SK-N-SH (cell line): ENCODE measurements around the gene VEGFA. TPM values are rescaled to one million over a fixed set of nuclear protein-coding genes. Genes with fewer than 3 reads are reported as not detected.

Experiments used
- CTCF ChIA-PET: fragments of 300-600, 350-600 bp; formaldehyde crosslinking; extraction: SDS; loops from one replicate; lab custom pipeline; 2021; lab: Yijun Ruan, JAX
- POLR2A ChIA-PET: fragments of 350-600 bp; sonication (Branson Sonifier 250); formaldehyde crosslinking; extraction: SDS; loops from one replicate; lab custom pipeline; 2020; ENCODE audit warnings: antibody characterized with exemption, inconsistent platforms; lab: Yijun Ruan, JAX
- DNase-seq: peaks from one replicate; pipeline ENCODE4 v3.0.0; 2012
- H2AFZ ChIP-seq: fragments of 200-600 bp; sonication (generic); 2 replicates; pipeline ENCODE4 v1.8.1; 2016; ENCODE audit warnings: antibody characterized with exemption, mild to moderate bottlenecking, low read depth
- H3F3A ChIP-seq: fragments of 200-600 bp; sonication (generic); replicated peaks from 2 replicates; pipeline ENCODE3; 2016; ENCODE audit warnings: antibody characterized with exemption, mild to moderate bottlenecking; ENCODE audit not compliant: insufficient read depth
- H3K27ac ChIP-seq, 2 experiments: fragments of 200-500 bp in 1 of 2; fragments of 200-600 bp in 1 of 2; sonication (Bioruptor generic) in 1 of 2; sonication (generic), shearing (Covaris generic) in 1 of 2; 2 replicates each; pipeline versions ENCODE4 v1.5.1 to v1.6.1; 2014 to 2016; ENCODE audit warnings: low read depth in 2 of 2, inconsistent platforms in 1 of 2, low read length in 1 of 2, mild to moderate bottlenecking in 1 of 2, mixed read lengths in 1 of 2
- H3K27me3 ChIP-seq: fragments of 200-600 bp; sonication (generic), shearing (Covaris generic); 2 replicates; pipeline ENCODE4 v1.6.1; 2016; ENCODE audit warnings: mixed run types; ENCODE audit not compliant: insufficient read depth
- H3K36me3 ChIP-seq, 2 experiments: fragments of 200-500 bp in 1 of 2; fragments of 200-600 bp in 1 of 2; sonication (Bioruptor generic) in 1 of 2; sonication (generic) in 1 of 2; replicated peaks in 1 of 2; 2 replicates each; pipeline versions ENCODE3 to v1.5.1; 2014 to 2016; ENCODE audit warnings: low read length in 1 of 2, mild to moderate bottlenecking in 1 of 2; ENCODE audit not compliant: insufficient read depth in 2 of 2, control insufficient read depth in 1 of 2
- H3K4me1 ChIP-seq, 2 experiments: fragments of 200-500 bp in 1 of 2; fragments of 200-600 bp in 1 of 2; sonication (Bioruptor generic) in 1 of 2; sonication (generic), shearing (Covaris generic) in 1 of 2; 2 replicates each; pipeline versions ENCODE4 v1.5.1 to v1.6.1; 2014 to 2016; ENCODE audit warnings: low read depth in 1 of 2, low read length in 1 of 2, mixed run types in 1 of 2; ENCODE audit not compliant: insufficient read depth in 2 of 2, control insufficient read depth in 1 of 2
- H3K4me2 ChIP-seq: fragments of 200-600 bp; sonication (generic), shearing (Covaris generic); 2 replicates; pipeline ENCODE4 v1.6.1; 2017; ENCODE audit warnings: mixed run types
- H3K4me3 ChIP-seq, 2 experiments: fragments of 200-500 bp in 1 of 2; fragments of 200-600 bp in 1 of 2; sonication (Bioruptor generic) in 1 of 2; sonication (generic), shearing (Covaris generic) in 1 of 2; 2 replicates each; pipeline versions ENCODE4 v1.5.1 to v1.8.1; 2014 to 2016; ENCODE audit warnings: low read depth in 2 of 2, inconsistent platforms in 1 of 2, low read length in 1 of 2, mild to moderate bottlenecking in 1 of 2, mixed read lengths in 1 of 2, moderate library complexity in 1 of 2
- H3K79me2 ChIP-seq: fragments of 200-600 bp; sonication (generic); 2 replicates; pipeline ENCODE4 v1.8.1; 2017; ENCODE audit warnings: mild to moderate bottlenecking; ENCODE audit not compliant: insufficient read depth
- H3K9ac ChIP-seq: fragments of 200-600 bp; sonication (generic); 2 replicates; pipeline ENCODE4 v1.6.1; 2017; ENCODE audit warnings: mixed run types
- H3K9me2 ChIP-seq: fragments of 200-600 bp; sonication (generic); 2 replicates; pipeline ENCODE4 v1.6.1; 2017; ENCODE audit warnings: mixed run types
- H3K9me3 ChIP-seq: fragments of 200-600 bp; sonication (generic); 2 replicates; pipeline ENCODE4 v1.6.1; 2017; ENCODE audit warnings: mixed run types, mild to moderate bottlenecking, moderate library complexity
- H4K20me1 ChIP-seq: fragments of 200-600 bp; sonication (generic); 2 replicates; pipeline ENCODE4 v1.6.1; 2017; ENCODE audit warnings: mild to moderate bottlenecking, mixed run types; ENCODE audit not compliant: insufficient read depth
- CTCF ChIP-seq: fragments of 200-600 bp; sonication (generic); IDR thresholded peaks from 2 replicates; pipeline ENCODE4 v1.6.1; 2017; ENCODE audit warnings: antibody characterized with exemption, mild to moderate bottlenecking, moderate library complexity
- ELF1 ChIP-seq: IDR thresholded peaks from 2 replicates; pipeline ENCODE4 v1.4.0; 2012
- EZH2phosphoT487 ChIP-seq: fragments of 200-600 bp; sonication (generic); IDR thresholded peaks from 2 replicates; pipeline ENCODE4 v1.6.1; 2017; ENCODE audit warnings: low read depth, mixed run types, mild to moderate bottlenecking, antibody characterized with exemption, moderate library complexity, borderline replicate concordance
- FOSL2 ChIP-seq: IDR thresholded peaks from 2 replicates; pipeline ENCODE4 v1.4.0; 2012; ENCODE audit warnings: low read depth, mild to moderate bottlenecking, moderate library complexity, borderline replicate concordance
- JUND ChIP-seq: IDR thresholded peaks from 2 replicates; pipeline ENCODE4 v1.4.0; 2012
- MEF2A ChIP-seq: IDR thresholded peaks from 2 replicates; pipeline ENCODE4 v1.4.0; 2012; ENCODE audit warnings: low read depth, borderline replicate concordance
- NFIC ChIP-seq: IDR thresholded peaks from 2 replicates; pipeline ENCODE4 v1.4.0; 2012; ENCODE audit warnings: borderline replicate concordance
- NRF1 ChIP-seq: IDR thresholded peaks from 2 replicates; pipeline ENCODE4 v1.6.1; 2012; ENCODE audit warnings: low read depth, mild to moderate bottlenecking, low read length
- POLR2AphosphoS5 ChIP-seq: IDR thresholded peaks from 2 replicates; pipeline ENCODE4 v1.6.1; 2012; ENCODE audit warnings: low read depth, low read length
- RAD21 ChIP-seq: IDR thresholded peaks from 2 replicates; pipeline ENCODE4 v1.6.1; 2012; ENCODE audit warnings: mild to moderate bottlenecking, low read length
- RCOR1 ChIP-seq: fragments of 150-350 bp; IDR thresholded peaks from 2 replicates; pipeline ENCODE4 v1.6.1; 2017; ENCODE audit warnings: antibody characterized with exemption, low read length
- RFX5 ChIP-seq: IDR thresholded peaks from 2 replicates; pipeline ENCODE4 v1.6.1; 2012; ENCODE audit warnings: mild to moderate bottlenecking, improper control_type of control experiment, low read length
- SIN3A ChIP-seq: IDR thresholded peaks from 2 replicates; pipeline ENCODE4 v1.6.1; 2012; ENCODE audit warnings: low read depth, mild to moderate bottlenecking, low read length, moderate library complexity, borderline replicate concordance
- TAF1 ChIP-seq: IDR thresholded peaks from 2 replicates; pipeline ENCODE4 v1.6.1; 2012; ENCODE audit warnings: low read depth, mild to moderate bottlenecking, low read length, moderate library complexity, borderline replicate concordance
- TEAD4 ChIP-seq: IDR thresholded peaks from 2 replicates; pipeline ENCODE4 v1.4.0; 2012; ENCODE audit warnings: mild to moderate bottlenecking, borderline replicate concordance; ENCODE audit not compliant: insufficient read depth
- USF1 ChIP-seq: IDR thresholded peaks from 2 replicates; pipeline ENCODE4 v1.4.0; 2012; ENCODE audit warnings: low read depth, borderline replicate concordance
- YY1 ChIP-seq: IDR thresholded peaks from 2 replicates; pipeline ENCODE4 v1.4.0; 2012; ENCODE audit warnings: low read depth, mild to moderate bottlenecking
- ZBTB33 ChIP-seq: IDR thresholded peaks from 2 replicates; pipeline ENCODE4 v1.4.0; 2012; ENCODE audit warnings: low read depth, borderline replicate concordance
- WGBS: methylation state at CpG from one replicate; pipeline ENCODE4 v1.1.6; 2017; ENCODE audit warnings: low lambda C conversion rate; 5-methylcytosine and 5-hydroxymethylcytosine counted together
- polyA plus RNA-seq, 3 experiments: library from polyadenylated mRNA; depleted of rRNA; stranded (reverse); fragments of >200 nt; gene quantifications; 2 replicates each; pipeline ENCODE4 v1.2.3, GENCODE V29; 2012

The VEGFA gene
- polyA plus RNA-seq, 1 of the 3 experiments (the other 2 are of a cell fraction): 81.0 TPM

- TF ChIP-seq EZH2phosphoT487: no peak
- TF ChIP-seq, all 33 proteins: peak for 0
These were observed 31.6 kb downstream of the VEGFA start (continued) for GRCh38 chr6:43801495-43802181.

GRCh38 chr6:43803055-43803782, 33.2 kb downstream of the VEGFA start:
- no peaks in the 10 kb centered on the region for H3F3A ChIP-seq
- H3K4me2 ChIP-seq: no peak overlapping the region
- DNase-seq: no peak
- peaks cover 0 to 39% of the 10 kb centered on the region in 2 experiments; a peak in 2 of 4 replicates for H3K4me1 ChIP-seq
- POLR2A ChIA-PET: no interaction called here
- H2AFZ ChIP-seq: no peak overlapping the region
- no peaks in the 10 kb centered on the region for H3K9me3 ChIP-seq
- 66% methylated on average over 6 of the region's 6 CpGs for WGBS
- no peak for TF ChIP-seq RFX5
- TF ChIP-seq FOSL2: no peak
- no peak for TF ChIP-seq USF1
- no peak for TF ChIP-seq ELF1
- H3K36me3 ChIP-seq: no peaks in the 10 kb centered on the region
- H3K79me2 ChIP-seq: no peaks in the 10 kb centered on the region
- H3K9me2 ChIP-seq: no peaks in the 10 kb centered on the region
- CTCF ChIA-PET: interaction anchor here (0.9 to 1.9 kb wide), 3 partner anchors 16 to 148 kb away, joined by 4 to 6 read pairs (median 6); no protein-coding TSS in a partner anchor
- H3K27ac ChIP-seq: no peak overlapping the region
- H3K4me3 ChIP-seq: no peak overlapping the region
- no peaks in the 10 kb centered on the region for H3K27me3 ChIP-seq
- no peak overlapping the region for H3K9ac ChIP-seq
- no peaks in the 10 kb centered on the region for H4K20me1 ChIP-seq

- 63% methylated on average over 2 of the region's 2 CpGs for WGBS
- no peaks in the 10 kb centered on the region for H3K9me3 ChIP-seq
These were observed 34.0 kb downstream of the VEGFA start for GRCh38 chr6:43803783-43804549.

More at GRCh38 chr6:43803783-43804549, 34.0 kb downstream of the VEGFA start:
- Histone ChIP-seq H3K79me2 (no peaks in the 10 kb centered on the region), H4K20me1 (no peaks in the 10 kb centered on the region), H3K36me3 (no peaks in the 10 kb centered on the region), H3K9me2 (no peaks in the 10 kb centered on the region), H2AFZ (no peak overlapping the region), H3K27ac (no peak overlapping the region), H3K4me2 (no peak overlapping the region), H3K9ac (no peak overlapping the region), H3K4me1 (peaks cover 0 to 31% of the 10 kb centered on the region in 2 experiments; a peak in 2 of 4 replicates), H3K27me3 (no peaks in the 10 kb centered on the region), H3F3A (no peaks in the 10 kb centered on the region), H3K4me3 (no peak overlapping the region)
- ChIA-PET POLR2A (no interaction called here), CTCF (interaction anchor here (1.9 kb wide), 1 partner anchor 29 kb away, joined by 6 read pairs; no protein-coding TSS in a partner anchor)
- DNase-seq: no peak
- no peak for TF ChIP-seq MEF2A
- TF ChIP-seq YY1: no peak
- no peak for TF ChIP-seq SIN3A
- no peak for TF ChIP-seq TAF1
- no peak for TF ChIP-seq CTCF
- no peak for TF ChIP-seq JUND
- TF ChIP-seq NRF1: no peak
- TF ChIP-seq NFIC: no peak
- no peak for TF ChIP-seq ELF1
- no peak for TF ChIP-seq TEAD4
- no peak for TF ChIP-seq RCOR1
- no peak for TF ChIP-seq ZBTB33
- no peak for TF ChIP-seq POLR2AphosphoS5
- TF ChIP-seq RAD21: no peak
